ENCODE results near the gene ZNF821. TPM values are rescaled to one million over a fixed set of nuclear protein-coding genes. Genes with fewer than 3 reads are reported as not detected.

The ZNF821 gene, protein sequence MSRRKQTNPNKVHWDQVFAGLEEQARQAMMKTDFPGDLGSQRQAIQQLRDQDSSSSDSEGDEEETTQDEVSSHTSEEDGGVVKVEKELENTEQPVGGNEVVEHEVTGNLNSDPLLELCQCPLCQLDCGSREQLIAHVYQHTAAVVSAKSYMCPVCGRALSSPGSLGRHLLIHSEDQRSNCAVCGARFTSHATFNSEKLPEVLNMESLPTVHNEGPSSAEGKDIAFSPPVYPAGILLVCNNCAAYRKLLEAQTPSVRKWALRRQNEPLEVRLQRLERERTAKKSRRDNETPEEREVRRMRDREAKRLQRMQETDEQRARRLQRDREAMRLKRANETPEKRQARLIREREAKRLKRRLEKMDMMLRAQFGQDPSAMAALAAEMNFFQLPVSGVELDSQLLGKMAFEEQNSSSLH
- total RNA-seq (2021; ENCODE audit: unreplicated experiment) = 4.9 TPM
- polyA plus RNA-seq (2012) = 3.5 and 4.7 TPM in 2 replicates
- percentile 46 among the genes with signal in this experiment for Bru-seq, nascent RNA
- percentile 36 among the genes with signal in this experiment for BruChase-seq, experiment 1, labeled RNA remaining after a 6-hour chase
- BruChase-seq, experiment 2, labeled RNA remaining after a 2-hour chase = percentile 41 among the genes with signal in this experiment
- long read RNA-seq, partial matches to known transcripts = 1 of 13 reads
- long read RNA-seq, other reads (novel, unspliced or antisense) = 8 of 13 reads

DNA sequence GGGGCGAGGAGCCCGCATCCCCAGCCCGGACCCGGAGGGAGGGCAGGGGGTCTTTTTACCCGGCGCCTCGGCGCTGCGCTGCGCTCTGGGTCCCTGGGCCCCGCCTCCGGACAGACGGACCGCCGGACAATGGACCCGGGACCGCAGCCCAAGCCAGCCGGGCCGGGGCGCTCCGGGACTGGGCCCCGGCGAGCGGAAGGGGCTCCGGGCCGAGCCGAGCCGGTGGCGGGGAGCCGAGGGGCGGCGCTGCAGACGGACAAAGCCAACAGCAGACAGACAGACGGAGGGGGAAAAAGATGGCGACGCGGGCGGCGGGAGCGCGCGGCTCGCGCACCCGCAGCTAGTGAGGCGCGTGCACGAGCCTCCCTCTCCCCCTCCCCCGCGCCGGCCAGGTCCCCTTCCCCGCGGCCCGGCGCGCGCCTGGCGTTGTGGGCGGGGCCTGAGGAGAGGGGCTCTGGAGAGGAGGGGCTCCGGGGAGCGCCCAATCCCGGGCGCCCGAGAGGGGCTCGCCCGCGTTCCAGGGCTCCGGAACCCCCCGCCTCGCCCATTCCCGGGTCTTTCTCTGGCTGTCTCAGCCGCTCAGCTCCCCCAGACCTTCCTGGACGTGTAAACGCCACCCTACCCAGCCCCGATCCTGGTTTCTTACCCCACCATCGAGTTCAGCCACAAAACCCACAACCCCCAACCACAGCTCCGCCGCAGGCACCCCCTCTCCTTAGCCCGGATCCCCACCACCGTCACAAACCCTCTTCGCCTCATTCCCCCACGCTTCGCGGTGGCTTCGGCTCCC is at the start of gene ZNF821:
ZNF821 (minus strand) TSS at position 334 of the 790 bp plus-strand sequence. CDS start 4,236 bp downstream, outside the sequence.
- ATAC-seq (peak; percentile 70), DNase-seq (ENCODE audit: low read depth, low spot score) (no peak)
- peak within 1 kb of the TSS; percentile 47 for H2AFZ ChIP-seq (ENCODE audit: low read depth, low read length, poor library complexity, severe bottlenecking)
- CTCF ChIA-PET = interaction anchor here (1.3 to 2.3 kb wide), 3 partner anchors 10 to 78 kb away, joined by 3 to 11 read pairs (median 7); no protein-coding TSS in a partner anchor
- RAD21 ChIA-PET (ENCODE audit: low non-redundant PET in 1 of 2, low total read pairs in 2 of 2, uncharacterized antibody in 2 of 2, unreplicated experiment in 2 of 2) = no interaction called here
- peak within 1 kb of the TSS; percentile 93 for H3K4me2 ChIP-seq (ENCODE audit: low read length)
- peak within 1 kb of the TSS; percentile 61 to 73 for H3K4me3 ChIP-seq (replicated peaks in 1 of 2; ENCODE audit: low read depth in 1 of 2, low read length in 2 of 2)
- POLR2A ChIA-PET = interaction anchor here (0.7 to 1.5 kb wide), 3 partner anchors 9 to 75 kb away, joined by 3 to 4 read pairs (median 4); partner anchors contain the start of genes AP1G1 and IST1
- H3K9me3 ChIP-seq (ENCODE audit: control insufficient read depth in 1 of 2, insufficient read depth in 1 of 2, low read depth in 1 of 2, low read length in 2 of 2) = no peaks in the 10 kb centered on the region
- peak within 1 kb of the TSS; percentile 64 for H3K9ac ChIP-seq (ENCODE audit: low read length)
- peak within 1 kb of the TSS; percentile 79 for H3K27ac ChIP-seq (ENCODE audit: low read depth, low read length)
- BruUV-seq (replicated peaks) = no TSS peak
- H3K4me1 ChIP-seq (ENCODE audit: control insufficient read depth in 1 of 2, insufficient read depth in 2 of 2, low read length in 2 of 2) = peaks cover 14 to 18% of the 10 kb centered on the region in 2 experiments
- H3K79me2 ChIP-seq (ENCODE audit: insufficient read depth, low read length) = no peaks in the 10 kb centered on the region
- no peaks in the 10 kb centered on the region for H3K27me3 ChIP-seq (ENCODE audit: insufficient read depth, low read length)
- intact Hi-C loops (cut with micrococcal nuclease) = loop anchor here (2.0 to 10.0 kb wide), 2 partner anchors 77 to 211 kb away; partner anchors contain the start of genes DHX38 and TXNL4B
- no peaks in the 10 kb centered on the region for H4K20me1 ChIP-seq (ENCODE audit: insufficient read depth)
- H3K9me2 ChIP-seq (ENCODE audit: insufficient read depth) = no peaks in the 10 kb centered on the region
- no peaks in the 10 kb centered on the region for H3K36me3 ChIP-seq (ENCODE audit: control insufficient read depth in 1 of 2, insufficient read depth in 2 of 2, low read length in 2 of 2)
- TF ChIP-seq, protein P1, sequence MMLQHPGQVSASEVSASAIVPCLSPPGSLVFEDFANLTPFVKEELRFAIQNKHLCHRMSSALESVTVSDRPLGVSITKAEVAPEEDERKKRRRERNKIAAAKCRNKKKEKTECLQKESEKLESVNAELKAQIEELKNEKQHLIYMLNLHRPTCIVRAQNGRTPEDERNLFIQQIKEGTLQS (IDR thresholded peaks at IDR 0.05) = no peak
- TF ChIP-seq SP1 (IDR thresholded peaks at IDR 0.05; ENCODE audit: low read depth) (no peak), TCF7L2 (IDR thresholded peaks at IDR 0.05; ENCODE audit: borderline replicate concordance, extremely low read depth, insufficient read depth, insufficient read length) (peak; percentile 20), ELF1 (IDR thresholded peaks at IDR 0.05; ENCODE audit: borderline replicate concordance, low read depth) (no peak), POLR2A (IDR thresholded peaks at IDR 0.05; ENCODE audit: borderline replicate concordance, extremely low read depth, insufficient read depth, insufficient read length) (no peak), RAD21 (IDR thresholded peaks at IDR 0.05; ENCODE audit: low read depth) (no peak), FOSL1 (IDR thresholded peaks at IDR 0.05; ENCODE audit: low read depth) (no peak), CEBPB (IDR thresholded peaks at IDR 0.05; ENCODE audit: low read depth) (no peak), POLR2AphosphoS5 (IDR thresholded peaks at IDR 0.05; ENCODE audit: low read depth, low read length) (peak; percentile 57; the same call in 1 of the 2 replicates), SIN3A (IDR thresholded peaks at IDR 0.05; ENCODE audit: low read depth) (no peak), EGR1 (IDR thresholded peaks at IDR 0.05; ENCODE audit: low read depth) (0 out of 2 replicates have a peak, but pooled peaks have one; percentile 23), YY1 (IDR thresholded peaks at IDR 0.05; ENCODE audit: extremely low read depth, insufficient replicate concordance, low read depth, low read length) (peak; percentile 76), EZH2 (IDR thresholded peaks at IDR 0.05) (no peak)
- TF ChIP-seq, protein P2, sequence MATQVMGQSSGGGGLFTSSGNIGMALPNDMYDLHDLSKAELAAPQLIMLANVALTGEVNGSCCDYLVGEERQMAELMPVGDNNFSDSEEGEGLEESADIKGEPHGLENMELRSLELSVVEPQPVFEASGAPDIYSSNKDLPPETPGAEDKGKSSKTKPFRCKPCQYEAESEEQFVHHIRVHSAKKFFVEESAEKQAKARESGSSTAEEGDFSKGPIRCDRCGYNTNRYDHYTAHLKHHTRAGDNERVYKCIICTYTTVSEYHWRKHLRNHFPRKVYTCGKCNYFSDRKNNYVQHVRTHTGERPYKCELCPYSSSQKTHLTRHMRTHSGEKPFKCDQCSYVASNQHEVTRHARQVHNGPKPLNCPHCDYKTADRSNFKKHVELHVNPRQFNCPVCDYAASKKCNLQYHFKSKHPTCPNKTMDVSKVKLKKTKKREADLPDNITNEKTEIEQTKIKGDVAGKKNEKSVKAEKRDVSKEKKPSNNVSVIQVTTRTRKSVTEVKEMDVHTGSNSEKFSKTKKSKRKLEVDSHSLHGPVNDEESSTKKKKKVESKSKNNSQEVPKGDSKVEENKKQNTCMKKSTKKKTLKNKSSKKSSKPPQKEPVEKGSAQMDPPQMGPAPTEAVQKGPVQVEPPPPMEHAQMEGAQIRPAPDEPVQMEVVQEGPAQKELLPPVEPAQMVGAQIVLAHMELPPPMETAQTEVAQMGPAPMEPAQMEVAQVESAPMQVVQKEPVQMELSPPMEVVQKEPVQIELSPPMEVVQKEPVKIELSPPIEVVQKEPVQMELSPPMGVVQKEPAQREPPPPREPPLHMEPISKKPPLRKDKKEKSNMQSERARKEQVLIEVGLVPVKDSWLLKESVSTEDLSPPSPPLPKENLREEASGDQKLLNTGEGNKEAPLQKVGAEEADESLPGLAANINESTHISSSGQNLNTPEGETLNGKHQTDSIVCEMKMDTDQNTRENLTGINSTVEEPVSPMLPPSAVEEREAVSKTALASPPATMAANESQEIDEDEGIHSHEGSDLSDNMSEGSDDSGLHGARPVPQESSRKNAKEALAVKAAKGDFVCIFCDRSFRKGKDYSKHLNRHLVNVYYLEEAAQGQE (IDR thresholded peaks at IDR 0.05; ENCODE audit: low read depth) = no peak
- TF ChIP-seq, protein P3, sequence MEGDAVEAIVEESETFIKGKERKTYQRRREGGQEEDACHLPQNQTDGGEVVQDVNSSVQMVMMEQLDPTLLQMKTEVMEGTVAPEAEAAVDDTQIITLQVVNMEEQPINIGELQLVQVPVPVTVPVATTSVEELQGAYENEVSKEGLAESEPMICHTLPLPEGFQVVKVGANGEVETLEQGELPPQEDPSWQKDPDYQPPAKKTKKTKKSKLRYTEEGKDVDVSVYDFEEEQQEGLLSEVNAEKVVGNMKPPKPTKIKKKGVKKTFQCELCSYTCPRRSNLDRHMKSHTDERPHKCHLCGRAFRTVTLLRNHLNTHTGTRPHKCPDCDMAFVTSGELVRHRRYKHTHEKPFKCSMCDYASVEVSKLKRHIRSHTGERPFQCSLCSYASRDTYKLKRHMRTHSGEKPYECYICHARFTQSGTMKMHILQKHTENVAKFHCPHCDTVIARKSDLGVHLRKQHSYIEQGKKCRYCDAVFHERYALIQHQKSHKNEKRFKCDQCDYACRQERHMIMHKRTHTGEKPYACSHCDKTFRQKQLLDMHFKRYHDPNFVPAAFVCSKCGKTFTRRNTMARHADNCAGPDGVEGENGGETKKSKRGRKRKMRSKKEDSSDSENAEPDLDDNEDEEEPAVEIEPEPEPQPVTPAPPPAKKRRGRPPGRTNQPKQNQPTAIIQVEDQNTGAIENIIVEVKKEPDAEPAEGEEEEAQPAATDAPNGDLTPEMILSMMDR (IDR thresholded peaks at IDR 0.05 in 2 of 3, conservative IDR thresholded peaks at IDR 0.05 in 1 of 3; ENCODE audit: borderline replicate concordance in 1 of 3, insufficient read depth in 1 of 3, low read depth in 2 of 3, low read length in 2 of 3) = peak in 1 of 3 experiments; percentile 21; a peak in 2 of 6 replicates
